Stimulated activated CD4-positive, alpha-beta T cell treated with anti-CD3 and anti-CD28 coated beads, TNF-alpha, amount 100 ng/mL, for 48 hours (primary cell): ENCODE measurements around the gene GNAO1.
"Not testable (repeated sequence)": the region's sequence is repeated elsewhere in the genome, so short reads cannot be mapped to it uniquely, and the experiment has no call there.

Experiments used
- DNase-seq, 3 donors: peaks; one replicate each; pipeline ENCODE4 v3.0.0-alpha.2; 2020; ENCODE audit warnings: low read depth in 3 of 3

Gene GNAO1

GRCh38 chr16:56364865-56365264 lies 173.6 kb downstream of the GNAO1 start:
- no peak for DNase-seq

- DNase-seq, result no peak
Observed at GRCh38 chr16:56365552-56365951, 174.3 kb downstream of the GNAO1 start.

- DNase-seq, result no peak
Observed at GRCh38 chr16:56366945-56367344, 175.7 kb downstream of the GNAO1 start.

- DNase-seq, result no peak
Observed at GRCh38 chr16:56367764-56368163, 176.5 kb downstream of the GNAO1 start.

GRCh38 chr16:56368545-56368944 lies 177.3 kb downstream of the GNAO1 start:
- no peak for DNase-seq

GRCh38 chr16:56369202-56369601 lies 177.9 kb downstream of the GNAO1 start:
- no peak for DNase-seq

GRCh38 chr16:56370185-56370874 lies 179.0 kb downstream of the GNAO1 start:
- DNase-seq, result no peak

- no peak for DNase-seq
Observed at GRCh38 chr16:56370875-56371659, 179.8 kb downstream of the GNAO1 start.

GRCh38 chr16:56371660-56371937 lies 180.3 kb downstream of the GNAO1 start:
- no peak for DNase-seq

- DNase-seq, result no peak
Observed at GRCh38 chr16:56372013-56372634, 180.8 kb downstream of the GNAO1 start.

- no peak for DNase-seq
Observed at GRCh38 chr16:56373003-56373402, 181.7 kb downstream of the GNAO1 start.

GRCh38 chr16:56375792-56376191 lies 184.5 kb downstream of the GNAO1 start:
- not testable (repeated sequence) for DNase-seq

GRCh38 chr16:56379044-56379443 lies 187.8 kb downstream of the GNAO1 start:
- DNase-seq, result not testable (repeated sequence)

- DNase-seq, result not testable (repeated sequence)
Observed at GRCh38 chr16:56380778-56381485, 189.6 kb downstream of the GNAO1 start.

- DNase-seq, result no peak
Observed at GRCh38 chr16:56382459-56382858, 191.2 kb downstream of the GNAO1 start.

GRCh38 chr16:56382901-56383355 lies 191.6 kb downstream of the GNAO1 start:
- DNase-seq, result no peak

- DNase-seq, result no peak
Observed at GRCh38 chr16:56384074-56384721, 192.9 kb downstream of the GNAO1 start.

- no peak for DNase-seq
Observed at GRCh38 chr16:56387396-56387795, 196.1 kb downstream of the GNAO1 start.

GRCh38 chr16:56388209-56388608 lies 196.9 kb downstream of the GNAO1 start:
- no peak for DNase-seq

GRCh38 chr16:56389554-56389953 lies 198.3 kb downstream of the GNAO1 start:
- no peak for DNase-seq

- not testable (repeated sequence) for DNase-seq
Observed at GRCh38 chr16:56396724-56397123, 205.4 kb downstream of the GNAO1 start.

- DNase-seq, result no peak
Observed at GRCh38 chr16:56399047-56399446, 207.8 kb downstream of the GNAO1 start.
